Neuronal stem cell (in vitro differentiated cells): ENCODE results near the gene ALAD.

Source experiments
- DNase-seq: peaks from one replicate; pipeline ENCODE4 v3.0.0-alpha.2; 2013; ENCODE audit warnings: low spot score
- H2AFZ ChIP-seq: one replicate; pipeline ENCODE4 v1.6.1; 2013; ENCODE audit warnings: mild to moderate bottlenecking, low read length, inconsistent platforms
- H2AK5ac ChIP-seq: 2 replicates; pipeline ENCODE4 v1.6.1; 2013; ENCODE audit warnings: low read depth, mild to moderate bottlenecking, inconsistent platforms, low read length, moderate library complexity, mixed read lengths
- H2BK120ac ChIP-seq: 2 replicates; pipeline ENCODE4 v1.6.1; 2013; ENCODE audit warnings: low read depth, mild to moderate bottlenecking, inconsistent platforms, low read length, moderate library complexity, mixed read lengths
- H2BK12ac ChIP-seq: one replicate; pipeline ENCODE4 v1.6.1; 2013; ENCODE audit warnings: low read length, inconsistent platforms
- H2BK15ac ChIP-seq: 2 replicates; pipeline ENCODE4 v1.6.1; 2013; ENCODE audit warnings: mild to moderate bottlenecking, low read length, inconsistent platforms, mixed read lengths
- H2BK5ac ChIP-seq: one replicate; pipeline ENCODE4 v1.6.1; 2013; ENCODE audit warnings: inconsistent platforms, mild to moderate bottlenecking, low read length, moderate library complexity
- H3K14ac ChIP-seq: one replicate; pipeline ENCODE4 v1.6.1; 2013; ENCODE audit warnings: low read length, inconsistent platforms
- H3K18ac ChIP-seq: 2 replicates; pipeline ENCODE4 v1.6.1; 2013; ENCODE audit warnings: low read length, inconsistent platforms
- H3K23ac ChIP-seq: 2 replicates; pipeline ENCODE4 v1.6.1; 2013; ENCODE audit warnings: low read depth, mild to moderate bottlenecking, mixed read lengths, low read length, inconsistent platforms; ENCODE audit not compliant: poor library complexity
- H3K27ac ChIP-seq: replicated peaks from 3 replicates; pipeline ENCODE4 v1.5.1; 2013; ENCODE audit warnings: low read length, inconsistent platforms
- H3K27me3 ChIP-seq, 3 experiments: 2 replicates each; pipeline ENCODE4 v1.6.1; 2013; ENCODE audit warnings: low read length in 3 of 3, mild to moderate bottlenecking in 2 of 3, inconsistent platforms in 1 of 3, low read depth in 1 of 3, mixed read lengths in 1 of 3, moderate library complexity in 1 of 3; ENCODE audit not compliant: control insufficient read depth in 3 of 3, insufficient read depth in 3 of 3
- H3K36me3 ChIP-seq, 2 donors: replicated peaks in 1 of 2; 2 replicates each; pipeline ENCODE4 v1.6.1; 2013; ENCODE audit warnings: low read length in 2 of 2; ENCODE audit not compliant: control insufficient read depth in 2 of 2, insufficient read depth in 2 of 2
- H3K4ac ChIP-seq: 2 replicates; pipeline ENCODE4 v1.6.1; 2013; ENCODE audit warnings: inconsistent platforms, mild to moderate bottlenecking, low read length, moderate library complexity
- H3K4me1 ChIP-seq, 2 donors: 1 replicate in 1 of 2; 2 replicates in 1 of 2; pipeline ENCODE4 v1.6.1; 2013; ENCODE audit warnings: low read length in 2 of 2, low read depth in 1 of 2; ENCODE audit not compliant: control insufficient read depth in 2 of 2, insufficient read depth in 1 of 2
- H3K4me2 ChIP-seq: one replicate; pipeline ENCODE4 v1.6.1; 2013; ENCODE audit warnings: mild to moderate bottlenecking, low read length, inconsistent platforms; ENCODE audit not compliant: insufficient read depth, poor library complexity, severe bottlenecking
- H3K4me3 ChIP-seq, 2 donors: 2 replicates each; pipeline ENCODE4 v1.5.1; 2013; ENCODE audit warnings: low read length in 2 of 2, mild to moderate bottlenecking in 2 of 2, inconsistent platforms in 1 of 2, moderate library complexity in 1 of 2
- H3K79me1 ChIP-seq: one replicate; pipeline ENCODE4 v1.6.1; 2013; ENCODE audit warnings: low read depth, mild to moderate bottlenecking, inconsistent platforms, low read length, moderate library complexity
- H3K9ac ChIP-seq: one replicate; pipeline ENCODE4 v1.6.1; 2013; ENCODE audit warnings: mild to moderate bottlenecking, low read depth, low read length, inconsistent platforms; ENCODE audit not compliant: poor library complexity
- H3K9me3 ChIP-seq, 2 donors: replicated peaks in 1 of 2; 2 replicates each; pipeline versions ENCODE3 to v1.6.1; 2013; ENCODE audit warnings: low read length in 2 of 2, mild to moderate bottlenecking in 2 of 2, inconsistent platforms in 1 of 2, low read depth in 1 of 2, mixed read lengths in 1 of 2, moderate library complexity in 1 of 2; ENCODE audit not compliant: control insufficient read depth in 2 of 2, insufficient read depth in 1 of 2
- H4K8ac ChIP-seq: one replicate; pipeline ENCODE4 v1.6.1; 2013; ENCODE audit warnings: low read depth, mild to moderate bottlenecking, inconsistent platforms, low read length, moderate library complexity
- H4K91ac ChIP-seq: one replicate; pipeline ENCODE4 v1.6.1; 2013; ENCODE audit warnings: low read length, low read depth, mild to moderate bottlenecking, inconsistent platforms; ENCODE audit not compliant: poor library complexity
- WGBS, 2 donors: extraction: QIAGEN DNeasy Blood & Tissue Kit; methylation state at CpG; one replicate each; pipeline ENCODE4 v1.1.7; 2013; ENCODE audit warnings: missing lambda C conversion rate in 2 of 2, mixed read lengths in 1 of 2; ENCODE audit not compliant: insufficient read length in 2 of 2, insufficient replicate concordance in 1 of 2; ENCODE audit errors: extremely low coverage in 2 of 2; 5-methylcytosine and 5-hydroxymethylcytosine counted together

Gene ALAD

GRCh38 chr9:113388833-113389232, 12.3 kb downstream of the ALAD start:
- H3K23ac ChIP-seq, result no peak overlapping the region
- no peaks in the 10 kb centered on the region for H3K79me1 ChIP-seq
- no peak overlapping the region for H2BK5ac ChIP-seq
- no peak overlapping the region for H3K18ac ChIP-seq
- H3K4me2 ChIP-seq, result no peak overlapping the region
- no peak overlapping the region for H3K4me3 ChIP-seq
- no peak overlapping the region for H3K27ac ChIP-seq
- no peak overlapping the region for H3K4ac ChIP-seq
- H3K4me1 ChIP-seq, result no peaks in the 10 kb centered on the region
- H2BK12ac ChIP-seq, result no peak overlapping the region
- no peak overlapping the region for H3K14ac ChIP-seq
- H2BK120ac ChIP-seq, result no peak overlapping the region
- DNase-seq, result no peak
- H2BK15ac ChIP-seq, result no peak overlapping the region
- no peak overlapping the region for H4K91ac ChIP-seq
- H3K27me3 ChIP-seq, result no peaks in the 10 kb centered on the region
- no peak overlapping the region for H2AK5ac ChIP-seq
- no CpG with 5 or more reads among the region's 13 CpGs for WGBS, 2 donors
- H3K9ac ChIP-seq, result peak overlapping the region; percentile 38
- no peak overlapping the region for H4K8ac ChIP-seq
- no peak overlapping the region for H2AFZ ChIP-seq
- H3K9me3 ChIP-seq, result no peaks in the 10 kb centered on the region
- H3K36me3 ChIP-seq, result peaks cover 30 to 73% of the 10 kb centered on the region in 2 donors

- Histone ChIP-seq H3K23ac (no peak overlapping the region), H2BK5ac (no peak overlapping the region), H3K27ac (no peak overlapping the region), H4K8ac (no peak overlapping the region), H3K4me3 (no peak overlapping the region), H3K9ac (no peak overlapping the region), H2BK12ac (no peak overlapping the region), H2BK120ac (no peak overlapping the region), H4K91ac (no peak overlapping the region), H3K79me1 (no peaks in the 10 kb centered on the region), H3K14ac (no peak overlapping the region), H3K9me3 (no peaks in the 10 kb centered on the region), H2AK5ac (no peak overlapping the region), H3K4ac (no peak overlapping the region), H3K18ac (no peak overlapping the region), H3K27me3 (no peaks in the 10 kb centered on the region), H3K36me3 (peaks cover 28 to 63% of the 10 kb centered on the region in 2 donors), H3K4me2 (no peak overlapping the region), H2AFZ (no peak overlapping the region), H3K4me1 (no peaks in the 10 kb centered on the region), H2BK15ac (no peak overlapping the region)
- DNase-seq, result no peak
- no CpG with 5 or more reads among the region's 9 CpGs for WGBS, 2 donors
Observed at GRCh38 chr9:113387560-113388230, 13.4 kb downstream of the ALAD start.

- H3K36me3 ChIP-seq, result peaks cover 28 to 55% of the 10 kb centered on the region in 2 donors
- no peaks in the 10 kb centered on the region for H3K79me1 ChIP-seq
- no peak overlapping the region for H2BK15ac ChIP-seq
- no peak overlapping the region for H4K91ac ChIP-seq
- DNase-seq, result no peak
- H3K4me3 ChIP-seq, result no peak overlapping the region
- 100% methylated on average over 2 of the region's 4 CpGs; no CpG with 5 or more reads in 1 of the 2 donors for WGBS, 2 donors
- no peak overlapping the region for H3K14ac ChIP-seq
- H3K4ac ChIP-seq, result no peak overlapping the region
- H3K23ac ChIP-seq, result no peak overlapping the region
- no peak overlapping the region for H4K8ac ChIP-seq
- H3K4me2 ChIP-seq, result no peak overlapping the region
- no peak overlapping the region for H2AK5ac ChIP-seq
- no peaks in the 10 kb centered on the region for H3K27me3 ChIP-seq
- H2AFZ ChIP-seq, result no peak overlapping the region
- H3K27ac ChIP-seq, result no peak overlapping the region
- H3K9me3 ChIP-seq, result no peaks in the 10 kb centered on the region
- no peak overlapping the region for H2BK5ac ChIP-seq
- H3K18ac ChIP-seq, result no peak overlapping the region
- H2BK120ac ChIP-seq, result no peak overlapping the region
- no peak overlapping the region for H2BK12ac ChIP-seq
- no peak overlapping the region for H3K9ac ChIP-seq
- H3K4me1 ChIP-seq, result no peaks in the 10 kb centered on the region
Observed at GRCh38 chr9:113386571-113387393, 14.3 kb downstream of the ALAD start.

DNA sequence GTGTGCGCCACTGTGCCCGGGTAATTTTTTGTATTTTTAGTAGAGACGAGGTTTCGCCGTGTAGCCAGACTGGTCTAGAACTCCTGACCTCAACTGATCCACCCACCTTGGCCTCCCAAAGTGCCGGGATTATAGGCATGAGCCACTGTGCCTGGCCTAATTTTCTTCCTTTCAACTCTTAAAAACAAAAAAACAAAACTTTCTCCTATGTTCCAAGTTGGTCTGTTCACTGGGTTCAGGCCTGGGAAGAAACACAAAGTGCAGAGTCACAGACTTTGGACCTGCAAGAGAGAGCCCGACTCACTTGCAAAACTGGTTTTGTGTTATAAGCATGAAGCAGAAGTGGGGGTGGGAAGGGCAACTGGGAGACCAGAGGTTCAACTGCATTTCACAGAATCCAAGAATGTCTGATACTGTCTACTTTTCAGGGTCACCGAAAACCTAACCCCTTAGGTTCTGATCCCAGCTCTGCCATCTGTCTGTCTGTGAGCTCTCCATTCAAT, 19.1 kb downstream of the ALAD start:
- no peak overlapping the region for H3K23ac ChIP-seq
- H3K4me1 ChIP-seq, result no peaks in the 10 kb centered on the region
- no peak overlapping the region for H3K27ac ChIP-seq
- WGBS, 2 donors, result no CpG with 5 or more reads among the region's 8 CpGs
- H3K36me3 ChIP-seq, result peaks cover under 1 to 9% of the 10 kb centered on the region in 2 donors
- H4K91ac ChIP-seq, result no peak overlapping the region
- H4K8ac ChIP-seq, result no peak overlapping the region
- H2AK5ac ChIP-seq, result no peak overlapping the region
- no peak overlapping the region for H2BK12ac ChIP-seq
- no peak overlapping the region for H2BK5ac ChIP-seq
- H2AFZ ChIP-seq, result no peak overlapping the region
- DNase-seq, result no peak
- peaks cover 0 to 3% (median 0%) of the 10 kb centered on the region in 3 experiments for H3K27me3 ChIP-seq
- no peaks in the 10 kb centered on the region for H3K79me1 ChIP-seq
- no peak overlapping the region for H3K4me2 ChIP-seq
- no peak overlapping the region for H3K14ac ChIP-seq
- no peak overlapping the region for H3K4ac ChIP-seq
- H2BK120ac ChIP-seq, result no peak overlapping the region
- no peak overlapping the region for H3K4me3 ChIP-seq
- no peak overlapping the region for H3K9ac ChIP-seq
- H3K9me3 ChIP-seq, result no peaks in the 10 kb centered on the region
- H2BK15ac ChIP-seq, result no peak overlapping the region
- no peak overlapping the region for H3K18ac ChIP-seq
